HCT116 (cell line): ENCODE data around the gene BET1L. TPM values are rescaled to one million over a fixed set of nuclear protein-coding genes. Genes with fewer than 3 reads are reported as not detected.

Experiments used
- ATAC-seq: fragments of 200-7000 bp; cut with Tn5 transposase; 2 replicates; pipeline ENCODE4 v1.9.1; 2020; ENCODE audit warnings: mild to moderate bottlenecking, moderate library complexity
- BruUV-seq: library from RNA; stranded (reverse); fragments of 400-500 nt; replicated peaks from 2 replicates; lab custom pipeline; 2021; lab: Mats Ljungman, UMichigan
- CTCF ChIA-PET: fragments of 300-600 bp; sonication (Branson Sonifier 250); formaldehyde crosslinking; loops from one replicate; lab custom pipeline; 2021; ENCODE audit warnings: antibody characterized with exemption; lab: Charles Lee
- POLR2A ChIA-PET: fragments of 300-600, 350-600 bp; sonication (Branson Sonifier 250); formaldehyde crosslinking; loops from one replicate; lab custom pipeline; 2021; ENCODE audit warnings: antibody characterized with exemption; lab: Charles Lee
- RAD21 ChIA-PET, 2 experiments: fragments of 300-600 bp; sonication (Branson Sonifier 250); formaldehyde crosslinking; loops; one replicate each; lab custom pipeline; 2023; ENCODE audit warnings: low total read pairs in 2 of 2; ENCODE audit not compliant: uncharacterized antibody in 2 of 2, unreplicated experiment in 2 of 2, low non-redundant PET in 1 of 2; lab: Charles Lee
- DNase-seq: peaks from one replicate; pipeline ENCODE4 v3.0.0-alpha.2; 2010; ENCODE audit warnings: low read depth, low spot score
- H2AFZ ChIP-seq: fragments of 200-600 bp; shearing (Covaris generic), sonication (generic); 2 replicates; pipeline ENCODE4 v1.6.1; 2017; ENCODE audit warnings: low read depth, mixed run types, mixed read lengths, antibody characterized with exemption, low read length; ENCODE audit not compliant: poor library complexity, severe bottlenecking
- H3K27ac ChIP-seq: 2 replicates; pipeline ENCODE4 v1.5.1; 2012; ENCODE audit warnings: low read depth, low read length
- H3K27me3 ChIP-seq: fragments of 200-600 bp; sonication (generic); 2 replicates; pipeline ENCODE4 v1.6.1; 2016; ENCODE audit warnings: mixed run types, low read length, mixed read lengths; ENCODE audit not compliant: insufficient read depth
- H3K36me3 ChIP-seq, 2 experiments: fragments of 200-500 bp in 1 of 2; fragments of 200-600 bp in 1 of 2; sonication (Bioruptor generic) in 1 of 2; sonication (generic) in 1 of 2; 2 replicates each; pipeline versions ENCODE4 v1.5.1 to v1.6.1; 2014 to 2016; ENCODE audit warnings: low read length in 2 of 2, inconsistent platforms in 1 of 2, mixed read lengths in 1 of 2, mixed run types in 1 of 2; ENCODE audit not compliant: insufficient read depth in 2 of 2, control insufficient read depth in 1 of 2
- H3K4me1 ChIP-seq, 2 experiments: fragments of 200-600 bp in 1 of 2; sonication (generic) in 1 of 2; 2 replicates each; pipeline versions ENCODE4 v1.5.1 to v1.6.1; 2012 to 2017; ENCODE audit warnings: low read length in 2 of 2, inconsistent platforms in 1 of 2, mild to moderate bottlenecking in 1 of 2, mixed read lengths in 1 of 2, mixed run types in 1 of 2, moderate library complexity in 1 of 2; ENCODE audit not compliant: insufficient read depth in 2 of 2, control insufficient read depth in 1 of 2
- H3K4me2 ChIP-seq: fragments of 200-600 bp; sonication (generic); 2 replicates; pipeline ENCODE4 v1.6.1; 2017; ENCODE audit warnings: mixed run types, low read length, mixed read lengths
- H3K4me3 ChIP-seq, 2 experiments: fragments of 200-600 bp in 1 of 2; sonication (generic) in 1 of 2; replicated peaks in 1 of 2; 2 replicates each; pipeline ENCODE4 v1.5.1; 2011 to 2016; ENCODE audit warnings: low read length in 2 of 2, control low read depth in 1 of 2, low read depth in 1 of 2, mild to moderate bottlenecking in 1 of 2, mixed read lengths in 1 of 2, mixed run types in 1 of 2
- H3K79me2 ChIP-seq: fragments of 200-600 bp; sonication (generic); 2 replicates; pipeline ENCODE4 v1.6.1; 2017; ENCODE audit warnings: mild to moderate bottlenecking, mixed run types, low read length, moderate library complexity, mixed read lengths; ENCODE audit not compliant: insufficient read depth
- H3K9ac ChIP-seq: fragments of 200-600 bp; sonication (generic); 2 replicates; pipeline ENCODE4 v1.6.1; 2016; ENCODE audit warnings: low read length, mixed read lengths
- H3K9me2 ChIP-seq: fragments of 200-600 bp; sonication (generic), shearing (Covaris generic); 2 replicates; pipeline ENCODE4 v1.6.1; 2017; ENCODE audit warnings: mixed run types, mild to moderate bottlenecking, moderate library complexity; ENCODE audit not compliant: insufficient read depth
- H3K9me3 ChIP-seq, 2 experiments: fragments of 200-500 bp in 1 of 2; fragments of 200-600 bp in 1 of 2; sonication (Bioruptor generic) in 1 of 2; sonication (generic) in 1 of 2; 2 replicates each; pipeline ENCODE4 v1.6.1; 2014 to 2017; ENCODE audit warnings: low read length in 2 of 2, mixed read lengths in 2 of 2, inconsistent platforms in 1 of 2, low read depth in 1 of 2, mild to moderate bottlenecking in 1 of 2, mixed run types in 1 of 2, moderate library complexity in 1 of 2; ENCODE audit not compliant: control insufficient read depth in 1 of 2, insufficient read depth in 1 of 2
- H4K20me1 ChIP-seq: fragments of 200-600 bp; sonication (generic), shearing (Covaris generic); 2 replicates; pipeline ENCODE4 v1.6.1; 2017; ENCODE audit warnings: mixed run types, mild to moderate bottlenecking, moderate library complexity; ENCODE audit not compliant: insufficient read depth
- ELF1 ChIP-seq: IDR thresholded peaks from 2 replicates; pipeline ENCODE4 v1.6.1; 2012; ENCODE audit warnings: low read depth, borderline replicate concordance
- EZH2phosphoT487 ChIP-seq: fragments of 200-600 bp; IDR thresholded peaks from 2 replicates; pipeline ENCODE4 v1.6.1; 2018; ENCODE audit warnings: antibody characterized with exemption, borderline replicate concordance
- POLR2AphosphoS5 ChIP-seq: IDR thresholded peaks from 2 replicates; pipeline ENCODE4 v1.6.1; 2011; ENCODE audit warnings: mild to moderate bottlenecking, low read depth, low read length, moderate library complexity
- TCF7L2 ChIP-seq: IDR thresholded peaks from 2 replicates; pipeline ENCODE4 v1.7.0; 2011; ENCODE audit warnings: borderline replicate concordance, inconsistent platforms; ENCODE audit not compliant: insufficient read depth, insufficient read length; ENCODE audit errors: extremely low read depth
- ZFX ChIP-seq: fragments of 450-650 bp; IDR thresholded peaks from 2 replicates; pipeline ENCODE4 v1.6.1; 2017
- intact Hi-C: fragments of 100-400 bp; cut with micrococcal nuclease; formaldehyde crosslinking; loops from 2 replicates; pipeline ENCODE4 v1.10.0; 2022
- total RNA-seq: library from RNA; stranded (reverse); gene quantifications from one replicate; pipeline ENCODE4 v1.2.1, GENCODE V29; 2021; ENCODE audit not compliant: unreplicated experiment
- TF ChIP-seq, protein P1 (sequence below), 3 experiments: fragments of 200-600 bp in 1 of 3; sonication (generic) in 1 of 3; IDR thresholded peaks in 2 of 3; conservative IDR thresholded peaks in 1 of 3; 2 replicates each; pipeline ENCODE4 v1.5.1; 2012 to 2017; ENCODE audit warnings: low read depth in 2 of 3, low read length in 2 of 3, antibody characterized with exemption in 1 of 3, borderline replicate concordance in 1 of 3, control low read depth in 1 of 3, mild to moderate bottlenecking in 1 of 3, mixed read lengths in 1 of 3, mixed run types in 1 of 3, moderate library complexity in 1 of 3; ENCODE audit not compliant: insufficient read depth in 1 of 3
- TF ChIP-seq, protein P2 (sequence below): IDR thresholded peaks from 2 replicates; pipeline ENCODE4 v1.6.1; 2011; ENCODE audit warnings: mild to moderate bottlenecking, low read length, moderate library complexity; ENCODE audit not compliant: insufficient replicate concordance; ENCODE audit errors: extremely low read depth

BET1L gene
- total RNA-seq, 1 experiment from 2014 or later = 49.1 TPM

DNA sequence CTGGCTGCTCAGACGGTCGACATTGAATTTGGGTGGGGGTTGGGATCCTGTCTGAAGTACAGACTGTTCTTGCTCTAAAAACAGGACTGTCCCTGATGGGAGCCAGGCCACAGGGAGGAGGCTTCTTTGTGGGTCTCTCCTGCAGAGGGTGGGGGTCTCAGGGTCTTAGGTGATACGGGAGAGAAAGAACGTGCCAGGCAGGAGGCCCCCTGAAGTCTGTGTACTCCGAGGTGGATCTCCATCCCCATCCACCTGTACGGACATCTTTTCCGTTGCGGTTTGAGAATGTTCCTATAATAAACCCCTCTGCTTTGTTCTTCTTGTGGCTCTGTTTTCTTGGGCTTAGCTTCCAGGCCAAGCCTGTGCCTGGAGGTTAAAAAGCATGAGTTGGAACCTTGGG, 45.5 kb upstream of the BET1L start:
- no peaks in the 10 kb centered on the region for H3K79me2 ChIP-seq
- no peak overlapping the region for H3K27ac ChIP-seq
- H3K4me3 ChIP-seq = no peak overlapping the region
- no peaks in the 10 kb centered on the region for H3K4me1 ChIP-seq
- no peaks in the 10 kb centered on the region for H3K9me2 ChIP-seq
- TSS peak; percentile 56 for BruUV-seq
- DNase-seq = no peak
- ChIA-PET POLR2A (no interaction called here), RAD21 (no interaction called here), CTCF (no interaction called here)
- H3K27me3 ChIP-seq = no peaks in the 10 kb centered on the region
- no peak overlapping the region for H2AFZ ChIP-seq
- H3K36me3 ChIP-seq = peaks cover 44 to 48% of the 10 kb centered on the region in 2 experiments
- ATAC-seq = no peak
- H4K20me1 ChIP-seq = no peaks in the 10 kb centered on the region
- no peak overlapping the region for H3K4me2 ChIP-seq
- TF ChIP-seq, protein P1, sequence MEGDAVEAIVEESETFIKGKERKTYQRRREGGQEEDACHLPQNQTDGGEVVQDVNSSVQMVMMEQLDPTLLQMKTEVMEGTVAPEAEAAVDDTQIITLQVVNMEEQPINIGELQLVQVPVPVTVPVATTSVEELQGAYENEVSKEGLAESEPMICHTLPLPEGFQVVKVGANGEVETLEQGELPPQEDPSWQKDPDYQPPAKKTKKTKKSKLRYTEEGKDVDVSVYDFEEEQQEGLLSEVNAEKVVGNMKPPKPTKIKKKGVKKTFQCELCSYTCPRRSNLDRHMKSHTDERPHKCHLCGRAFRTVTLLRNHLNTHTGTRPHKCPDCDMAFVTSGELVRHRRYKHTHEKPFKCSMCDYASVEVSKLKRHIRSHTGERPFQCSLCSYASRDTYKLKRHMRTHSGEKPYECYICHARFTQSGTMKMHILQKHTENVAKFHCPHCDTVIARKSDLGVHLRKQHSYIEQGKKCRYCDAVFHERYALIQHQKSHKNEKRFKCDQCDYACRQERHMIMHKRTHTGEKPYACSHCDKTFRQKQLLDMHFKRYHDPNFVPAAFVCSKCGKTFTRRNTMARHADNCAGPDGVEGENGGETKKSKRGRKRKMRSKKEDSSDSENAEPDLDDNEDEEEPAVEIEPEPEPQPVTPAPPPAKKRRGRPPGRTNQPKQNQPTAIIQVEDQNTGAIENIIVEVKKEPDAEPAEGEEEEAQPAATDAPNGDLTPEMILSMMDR (IDR thresholded peaks at IDR 0.05 in 2 of 3, conservative IDR thresholded peaks at IDR 0.05 in 1 of 3; ENCODE audit: borderline replicate concordance in 1 of 3, insufficient read depth in 1 of 3, low read depth in 2 of 3, low read length in 2 of 3) = no peak
- TF ChIP-seq TCF7L2 = no peak
- no peak for TF ChIP-seq EZH2phosphoT487
- TF ChIP-seq, protein P2, sequence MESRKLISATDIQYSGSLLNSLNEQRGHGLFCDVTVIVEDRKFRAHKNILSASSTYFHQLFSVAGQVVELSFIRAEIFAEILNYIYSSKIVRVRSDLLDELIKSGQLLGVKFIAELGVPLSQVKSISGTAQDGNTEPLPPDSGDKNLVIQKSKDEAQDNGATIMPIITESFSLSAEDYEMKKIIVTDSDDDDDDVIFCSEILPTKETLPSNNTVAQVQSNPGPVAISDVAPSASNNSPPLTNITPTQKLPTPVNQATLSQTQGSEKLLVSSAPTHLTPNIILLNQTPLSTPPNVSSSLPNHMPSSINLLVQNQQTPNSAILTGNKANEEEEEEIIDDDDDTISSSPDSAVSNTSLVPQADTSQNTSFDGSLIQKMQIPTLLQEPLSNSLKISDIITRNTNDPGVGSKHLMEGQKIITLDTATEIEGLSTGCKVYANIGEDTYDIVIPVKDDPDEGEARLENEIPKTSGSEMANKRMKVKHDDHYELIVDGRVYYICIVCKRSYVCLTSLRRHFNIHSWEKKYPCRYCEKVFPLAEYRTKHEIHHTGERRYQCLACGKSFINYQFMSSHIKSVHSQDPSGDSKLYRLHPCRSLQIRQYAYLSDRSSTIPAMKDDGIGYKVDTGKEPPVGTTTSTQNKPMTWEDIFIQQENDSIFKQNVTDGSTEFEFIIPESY = no peak
- no peak for TF ChIP-seq ELF1
- no peak for TF ChIP-seq POLR2AphosphoS5
- no peak for TF ChIP-seq ZFX
- TF ChIP-seq, all 23 proteins: peak for 0
- H3K9ac ChIP-seq = no peak overlapping the region
- intact Hi-C loops = no loop called here
- H3K9me3 ChIP-seq = no peaks in the 10 kb centered on the region
